Glutamatergic neuron (in vitro differentiated cells): ENCODE results near the gene MRM1. TPM values are rescaled to one million over a fixed set of nuclear protein-coding genes. Genes with fewer than 3 reads are reported as not detected.
A peak's percentile ranks its signal among the peaks of the same experiment; 100 is the strongest.

Experiments
- DNase-seq: peaks from one replicate; pipeline ENCODE4 v3.0.0; 2022
- H3K27ac Mint-ChIP-seq: one replicate; pipeline ENCODE4 v1.8.0; 2020; ENCODE audit warnings: mild to moderate bottlenecking, mixed read lengths, inconsistent platforms; ENCODE audit not compliant: unreplicated experiment
- H3K27me3 Mint-ChIP-seq: one replicate; pipeline ENCODE4 v1.8.0; 2020; ENCODE audit warnings: mild to moderate bottlenecking, moderate library complexity, mixed read lengths, inconsistent platforms; ENCODE audit not compliant: unreplicated experiment
- H3K36me3 Mint-ChIP-seq: one replicate; pipeline ENCODE4 v1.8.0; 2020; ENCODE audit warnings: mild to moderate bottlenecking, mixed read lengths, inconsistent platforms; ENCODE audit not compliant: unreplicated experiment
- H3K4me1 Mint-ChIP-seq: one replicate; pipeline ENCODE4 v1.8.0; 2020; ENCODE audit warnings: mild to moderate bottlenecking, low read depth, mixed read lengths, inconsistent platforms; ENCODE audit not compliant: unreplicated experiment
- H3K4me3 Mint-ChIP-seq: one replicate; pipeline ENCODE4 v1.8.0; 2020; ENCODE audit warnings: mild to moderate bottlenecking, mixed read lengths, inconsistent platforms; ENCODE audit not compliant: unreplicated experiment
- H3K9me3 Mint-ChIP-seq: one replicate; pipeline ENCODE4 v1.8.0; 2020; ENCODE audit warnings: mild to moderate bottlenecking, moderate library complexity, mixed read lengths, inconsistent platforms; ENCODE audit not compliant: unreplicated experiment
- CTCF ChIP-seq: fragments of 200-600 bp; sonication (generic); IDR thresholded peaks from one replicate; pipeline ENCODE4 v1.5.0; 2021; ENCODE audit not compliant: partially characterized antibody, unreplicated experiment
- total RNA-seq: library from RNA; stranded (reverse); fragmentation: NEBNext Ultra II Directional; extraction: Animal tissue kit (Norgen Biotek cat#: 25700); gene quantifications from one replicate; pipeline ENCODE4 v1.2.1, GENCODE V29; 2021; ENCODE audit not compliant: unreplicated experiment

MRM1 gene
- total RNA-seq, 1 donor from 2014 or later = 2.3 TPM

- Mint-ChIP-seq H3K27me3 (peaks cover 23% of the 10 kb centered on the region), H3K36me3 (no peaks in the 10 kb centered on the region), H3K4me3 (no peak overlapping the region), H3K9me3 (no peaks in the 10 kb centered on the region), H3K27ac (no peak overlapping the region), H3K4me1 (no peaks in the 10 kb centered on the region)
- no peak for TF ChIP-seq CTCF
- no peak for DNase-seq
These were observed 39.5 kb downstream of the MRM1 start for GRCh38 chr17:36640836-36641235.

GRCh38 chr17:36641331-36641876 lies 40.0 kb downstream of the MRM1 start:
- H3K27ac Mint-ChIP-seq = no peak overlapping the region
- no peak for TF ChIP-seq CTCF
- H3K27me3 Mint-ChIP-seq = peaks cover 23% of the 10 kb centered on the region
- peak; percentile 42 for DNase-seq
- H3K4me3 Mint-ChIP-seq = peak overlapping the region; percentile 81
- no peaks in the 10 kb centered on the region for H3K9me3 Mint-ChIP-seq
- no peaks in the 10 kb centered on the region for H3K4me1 Mint-ChIP-seq
- H3K36me3 Mint-ChIP-seq = no peaks in the 10 kb centered on the region

- H3K27me3 Mint-ChIP-seq = peaks cover 23% of the 10 kb centered on the region
- no peaks in the 10 kb centered on the region for H3K4me1 Mint-ChIP-seq
- peak; percentile 50 for DNase-seq
- TF ChIP-seq CTCF = no peak
- no peaks in the 10 kb centered on the region for H3K9me3 Mint-ChIP-seq
- peak overlapping the region; percentile 81 for H3K4me3 Mint-ChIP-seq
- H3K27ac Mint-ChIP-seq = no peak overlapping the region
- no peaks in the 10 kb centered on the region for H3K36me3 Mint-ChIP-seq
These were observed 40.8 kb downstream of the MRM1 start for GRCh38 chr17:36641877-36642845.

- no peaks in the 10 kb centered on the region for H3K4me1 Mint-ChIP-seq
- no peak for TF ChIP-seq CTCF
- peaks cover 20% of the 10 kb centered on the region for H3K27me3 Mint-ChIP-seq
- no peaks in the 10 kb centered on the region for H3K36me3 Mint-ChIP-seq
- no peaks in the 10 kb centered on the region for H3K9me3 Mint-ChIP-seq
- no peak overlapping the region for H3K27ac Mint-ChIP-seq
- no peak for DNase-seq
- H3K4me3 Mint-ChIP-seq = peak overlapping the region; percentile 81
These were observed 41.8 kb downstream of the MRM1 start for GRCh38 chr17:36643086-36643685.
